NCI-H2081 (cell line): ENCODE results near the gene TNNT3.

Experiments
- DNase-seq, 2 experiments: peaks; one replicate each; lab custom pipeline; 2025; lab: John Stamatoyannopoulos, UW

TNNT3 gene

DNA sequence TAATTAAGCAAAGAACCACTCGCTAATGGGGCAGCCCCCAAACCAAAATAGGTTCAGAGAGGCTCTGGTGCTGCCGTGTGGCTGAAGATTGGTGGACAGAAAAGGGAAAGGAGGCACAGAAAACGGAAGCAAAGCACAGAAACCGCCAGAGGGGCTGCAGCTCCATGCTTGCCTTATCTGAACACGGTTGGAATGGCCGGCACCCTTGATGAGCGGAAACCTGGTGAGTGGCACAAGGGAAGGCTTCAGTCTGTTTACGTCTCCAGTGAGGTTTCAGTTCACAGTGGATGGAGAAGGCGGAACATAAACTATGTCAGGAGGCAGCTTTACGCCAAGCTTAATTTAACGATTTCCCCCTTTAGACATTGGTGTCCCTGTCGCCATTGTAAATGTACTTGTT, 22.6 kb upstream of the TNNT3 start:
- no peak for DNase-seq

DNA sequence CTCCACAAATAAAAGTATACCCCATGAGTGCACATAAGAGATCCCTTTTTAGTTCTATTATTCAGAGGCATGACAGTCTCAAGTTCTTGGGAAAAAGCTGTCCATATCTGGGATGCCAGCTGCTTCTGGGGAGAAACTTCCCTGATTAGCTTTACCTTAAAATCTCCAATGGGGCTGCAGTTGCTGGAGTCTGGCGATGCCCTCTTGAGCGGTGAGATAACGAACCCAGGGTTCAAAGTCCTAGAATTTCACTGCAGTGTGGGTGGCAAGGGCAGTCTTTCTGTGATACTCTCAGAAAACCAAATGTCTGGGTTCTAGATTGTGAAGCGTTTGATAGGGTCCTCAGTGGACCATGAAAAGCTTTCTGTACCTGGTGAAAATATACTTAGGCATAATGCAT, 20.4 kb upstream of the TNNT3 start:
- DNase-seq, result no peak

GRCh38 chr11:1899686-1900085, 19.8 kb upstream of the TNNT3 start:
- DNase-seq, result no peak

GRCh38 chr11:1906181-1906580, 13.3 kb upstream of the TNNT3 start:
- DNase-seq, result no peak

- DNase-seq, result no peak
Measured at GRCh38 chr11:1906611-1907423, 12.7 kb upstream of the TNNT3 start.

GRCh38 chr11:1908618-1909017, 10.9 kb upstream of the TNNT3 start:
- no peak for DNase-seq

GRCh38 chr11:1909524-1909923, 10.0 kb upstream of the TNNT3 start:
- no peak for DNase-seq

DNA sequence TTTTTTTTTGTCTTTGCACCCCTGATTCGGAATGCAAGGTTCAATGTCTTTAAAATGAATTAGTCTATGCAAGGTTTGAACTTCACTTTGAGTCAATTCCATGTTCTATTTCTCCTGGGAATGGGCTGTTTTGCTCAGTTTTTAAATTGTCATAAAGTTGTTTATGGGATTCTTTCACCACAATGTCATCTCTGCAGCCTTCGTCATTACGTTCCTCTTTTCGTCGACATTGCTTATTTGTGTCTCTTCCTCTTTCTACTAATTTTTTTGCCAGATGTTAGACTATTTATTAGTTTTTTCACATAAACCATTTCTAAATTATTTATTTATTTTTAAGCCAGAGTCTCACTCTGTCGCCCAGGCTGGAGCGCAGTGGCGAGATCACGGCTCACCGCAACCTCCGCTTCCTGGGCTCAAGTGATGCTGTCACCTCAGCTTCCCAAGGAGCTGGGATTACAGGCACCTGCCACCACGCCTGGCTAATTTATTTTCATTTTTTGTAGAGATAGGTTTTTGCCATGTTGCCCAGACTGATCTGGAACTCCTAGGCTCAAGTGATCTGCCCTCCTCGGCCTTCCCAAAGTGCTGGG, 7.1 kb upstream of the TNNT3 start:
- no peak for DNase-seq

DNA sequence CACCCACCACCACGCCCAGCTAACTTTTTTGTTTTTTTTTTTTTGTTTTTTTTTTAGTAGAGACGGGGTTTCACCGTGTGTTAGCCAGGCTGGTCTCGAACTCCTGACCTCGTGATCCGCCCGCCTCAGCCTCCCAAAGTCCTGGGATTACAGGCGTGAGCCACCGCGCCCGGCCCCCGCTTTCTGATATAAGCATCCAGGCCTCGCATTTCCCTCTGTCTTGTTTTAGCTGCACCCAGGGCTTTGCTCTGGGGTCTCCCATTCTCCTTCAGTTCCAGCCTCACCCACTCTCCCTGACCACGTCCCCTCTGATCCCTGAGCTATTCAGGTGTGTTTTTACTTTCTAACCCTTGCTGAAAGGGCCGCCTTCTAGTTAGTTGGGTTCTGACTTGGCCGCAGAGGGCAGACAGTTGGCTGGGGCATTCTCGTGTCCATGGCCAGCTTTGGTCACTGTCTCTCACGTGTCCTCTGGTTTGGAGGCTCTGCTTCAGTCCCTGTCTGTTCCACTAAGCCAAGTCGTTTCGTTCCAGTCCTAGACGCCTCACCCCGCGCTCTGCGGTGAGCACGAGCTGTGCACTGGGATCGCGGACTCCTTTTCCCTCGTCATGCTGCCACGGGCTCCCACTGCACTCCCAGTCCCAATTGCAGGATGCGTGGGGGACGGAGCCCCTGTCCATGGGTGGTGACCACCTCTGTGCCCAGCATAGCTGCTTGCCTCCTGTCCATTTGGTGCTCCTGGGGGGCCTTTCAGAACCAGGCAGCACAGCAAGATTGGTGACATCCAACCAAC, 6.0 kb upstream of the TNNT3 start:
- DNase-seq, result no peak

DNA sequence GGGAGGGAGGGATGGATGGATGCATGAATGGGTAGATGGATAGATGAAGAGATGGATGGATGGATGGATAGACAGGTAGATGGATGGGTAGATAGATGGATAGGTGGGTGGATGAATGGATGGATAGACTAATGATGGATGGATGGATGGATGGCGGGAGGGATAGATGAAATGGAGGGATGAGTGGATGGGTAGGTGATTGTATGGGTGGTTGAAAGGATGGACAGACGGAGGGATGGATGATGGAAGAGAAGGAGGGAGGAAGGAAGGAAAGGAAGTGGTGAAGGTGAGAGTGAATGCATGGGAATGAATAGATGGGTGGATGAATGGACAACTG, 3.7 kb upstream of the TNNT3 start:
- DNase-seq, result no peak

DNA sequence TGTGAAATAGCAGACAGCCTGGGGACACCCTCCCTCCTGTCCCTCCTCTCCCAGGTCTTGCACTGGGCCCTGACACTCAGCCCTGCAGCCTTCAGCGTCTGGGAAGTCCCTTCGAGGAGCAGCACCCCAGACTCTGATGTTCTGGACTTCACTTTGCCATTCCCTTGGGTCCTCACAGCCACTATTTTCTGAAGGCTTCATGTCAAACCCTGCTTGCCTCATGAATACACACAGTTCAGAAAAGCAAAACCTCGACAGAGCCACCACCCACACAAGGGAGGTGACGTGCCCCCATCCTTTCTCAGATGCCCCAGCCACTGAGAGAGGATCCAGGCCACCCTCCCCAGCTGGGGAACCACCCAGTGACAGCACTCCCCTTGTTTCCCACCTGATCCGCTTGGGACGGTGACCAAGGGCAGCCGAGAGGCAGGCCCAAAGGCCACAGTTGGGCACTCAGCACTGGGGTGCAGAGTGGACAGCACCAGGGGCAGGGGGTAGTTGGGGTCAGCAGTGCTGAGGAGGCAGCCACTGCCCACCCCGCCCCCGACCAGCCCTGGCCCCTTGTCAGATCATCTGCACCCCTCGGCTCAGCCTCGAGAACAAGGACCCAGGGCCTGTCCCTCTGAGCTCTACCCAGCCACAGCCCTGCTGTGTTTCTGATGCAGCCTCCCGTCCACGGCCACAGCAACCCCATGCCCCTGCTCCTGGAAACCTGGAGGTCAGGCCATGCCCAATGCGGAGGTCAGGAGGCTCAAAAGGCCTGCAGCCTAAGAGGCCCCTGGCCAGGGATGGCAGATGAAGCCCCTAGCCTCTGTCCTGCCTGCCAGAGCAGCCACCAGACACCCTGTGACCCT, 3.1 kb upstream of the TNNT3 start:
- DNase-seq, result no peak

DNA sequence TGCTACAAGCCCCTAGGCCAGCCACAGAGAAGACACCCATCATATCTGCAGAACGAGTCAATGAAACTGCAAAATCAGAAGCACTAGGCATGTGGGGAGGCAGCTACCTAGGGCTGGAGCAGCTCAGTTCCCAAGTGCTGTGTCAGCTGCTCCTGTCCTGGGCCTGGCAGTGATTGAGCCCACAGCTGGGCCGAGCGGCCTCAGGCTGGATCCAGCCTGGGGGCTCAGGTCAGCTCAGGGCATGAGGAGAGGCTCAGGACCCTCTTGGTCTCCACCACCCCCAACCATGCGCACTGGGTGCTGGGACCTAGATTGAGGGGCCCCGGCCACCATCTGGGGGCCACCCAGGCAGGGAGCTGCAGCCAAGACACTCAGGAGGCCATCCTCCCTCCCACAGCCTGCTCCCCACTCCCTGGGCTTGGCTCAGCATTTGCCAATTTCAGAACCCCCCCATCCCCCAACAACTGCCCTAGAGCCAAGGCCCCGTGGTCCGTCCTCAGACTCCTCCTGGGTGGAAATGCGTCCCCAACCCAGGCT, 2.4 kb upstream of the TNNT3 start:
- DNase-seq, result no peak

GRCh38 chr11:1917523-1918435, 1.7 kb upstream of the TNNT3 start:
- no peak for DNase-seq

- no peak for DNase-seq
Measured at GRCh38 chr11:1918436-1919315, 827 bp upstream of the TNNT3 start.

- no peak for DNase-seq
Measured at GRCh38 chr11:1920128-1920908, 815 bp downstream of the TNNT3 start.

GRCh38 chr11:1920909-1921573, 1.5 kb downstream of the TNNT3 start:
- DNase-seq, result no peak

GRCh38 chr11:1921574-1922141, 2.2 kb downstream of the TNNT3 start:
- no peak for DNase-seq

DNA sequence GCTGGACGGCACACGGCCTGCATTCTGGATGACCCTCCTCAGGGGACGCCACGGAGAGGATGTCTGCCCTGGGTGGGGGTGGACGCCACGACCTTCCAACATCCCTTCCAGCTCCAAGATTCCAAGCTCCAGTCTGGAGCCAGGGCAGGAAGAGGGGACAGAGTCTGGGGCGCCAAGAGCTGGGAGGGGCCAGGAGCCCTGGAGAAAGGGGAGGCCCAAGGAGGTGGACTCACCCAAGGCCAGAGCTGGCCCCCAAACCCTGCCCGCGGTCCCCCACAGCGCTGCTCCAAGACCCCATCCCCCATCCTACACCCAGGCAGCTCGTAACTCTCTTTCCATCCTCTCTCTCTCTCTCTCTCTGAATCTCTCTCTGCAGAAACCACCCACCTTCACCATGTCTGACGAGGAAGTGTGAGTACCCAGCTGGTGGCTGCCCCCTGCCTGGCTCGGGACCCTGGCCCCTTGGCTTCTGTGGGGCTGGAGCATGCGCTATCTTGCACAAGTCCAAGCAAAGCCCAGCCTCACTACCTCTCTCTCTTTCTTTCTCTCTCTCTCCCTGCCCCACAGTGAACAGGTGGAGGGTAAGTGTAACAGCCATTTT, 3.1 kb downstream of the TNNT3 start:
- no peak for DNase-seq
